ENCODE measurements around the gene ULK4. TPM values are rescaled to one million over a fixed set of nuclear protein-coding genes. Genes with fewer than 3 reads are reported as not detected.
"Not testable (repeated sequence)": the region's sequence is repeated elsewhere in the genome, so short reads cannot be mapped to it uniquely, and the experiment has no call there.

Gene ULK4
- total RNA-seq, 1 donor from 2014 or later, result 3.7 TPM

DNA sequence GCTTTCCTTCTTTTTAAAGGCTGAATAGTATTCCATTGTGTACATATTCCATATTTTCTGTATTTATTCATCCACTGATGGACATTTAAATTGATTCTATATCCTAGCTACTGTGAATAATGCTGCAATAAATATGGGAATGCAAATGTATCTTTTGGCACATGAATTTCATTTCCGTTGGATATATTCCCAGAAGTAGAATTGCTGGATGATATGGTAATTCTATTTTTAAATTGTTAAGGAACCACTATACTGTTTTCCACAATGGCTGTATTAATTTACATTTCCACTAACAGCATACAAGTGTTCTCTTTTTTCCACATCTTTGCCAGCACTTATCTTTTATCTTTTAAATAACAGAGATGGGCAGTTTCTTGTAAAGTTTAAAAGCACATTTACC is 459.9 kb downstream of the ULK4 start:
- no peak for ATAC-seq (ENCODE audit: poor library complexity)
- DNase-seq, result no peak
- intact Hi-C loops (cut with DNase I), result no loop called here

DNA sequence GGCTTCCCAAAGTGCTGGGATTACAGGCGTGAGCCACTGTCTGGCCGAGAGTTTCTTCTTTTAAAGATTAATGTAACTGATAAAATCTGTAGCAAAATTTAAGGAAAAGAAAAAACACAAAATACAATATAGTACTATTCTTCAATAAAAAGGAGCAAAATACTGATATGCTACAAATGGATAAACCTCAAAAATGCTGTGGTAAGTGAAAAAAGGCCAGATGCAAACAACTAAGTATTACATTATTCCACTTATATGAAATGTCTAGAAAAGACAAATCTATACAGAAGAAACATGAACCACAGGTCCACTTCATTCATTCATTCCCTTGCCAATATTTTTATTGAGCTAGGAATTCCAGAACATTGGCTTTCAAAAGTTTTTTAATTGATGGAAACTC is 463.1 kb downstream of the ULK4 start:
- ATAC-seq (ENCODE audit: poor library complexity) (no peak), DNase-seq (no peak)
- intact Hi-C loops (cut with DNase I), result no loop called here

DNA sequence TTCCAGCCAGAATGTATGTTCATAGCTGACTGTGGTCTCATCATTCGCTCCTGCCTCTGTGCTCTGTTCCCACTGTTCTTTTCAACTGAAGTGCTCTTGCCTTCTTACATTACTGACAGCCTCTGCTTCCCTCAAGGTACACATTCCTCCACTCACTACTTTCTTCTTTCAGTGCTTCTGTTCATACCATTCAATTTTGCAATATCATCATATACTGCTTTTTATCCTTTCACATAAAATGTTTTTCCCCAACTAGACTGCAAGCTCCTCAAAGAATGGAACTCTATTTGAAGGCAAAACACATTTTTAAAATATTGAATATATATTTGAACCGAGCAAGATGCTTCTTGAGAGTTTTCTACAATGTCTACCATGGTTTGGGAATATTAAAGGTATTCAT is 471.5 kb downstream of the ULK4 start:
- ATAC-seq (ENCODE audit: poor library complexity), result no peak
- no peak for DNase-seq
- intact Hi-C loops (cut with DNase I), result no loop called here

DNA sequence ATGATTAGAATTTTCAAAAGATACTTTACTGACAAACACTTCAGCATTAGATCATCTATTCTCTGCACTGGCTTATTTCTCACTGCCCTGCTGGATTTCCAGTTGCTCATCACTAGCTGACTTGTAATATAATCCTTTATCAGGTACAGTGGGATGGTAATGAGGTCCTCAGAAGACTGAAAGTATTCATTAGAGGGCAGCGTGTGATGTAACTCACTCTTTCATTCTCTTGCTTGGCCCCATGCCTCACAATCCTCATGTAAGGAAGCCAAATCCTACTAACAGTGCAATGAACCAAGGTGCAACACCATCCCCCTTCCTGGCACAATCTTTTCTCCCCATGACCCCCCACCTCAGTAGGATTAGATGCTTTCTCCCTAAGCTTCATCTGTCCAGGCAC is 472.7 kb downstream of the ULK4 start:
- ATAC-seq (ENCODE audit: poor library complexity), result no peak
- DNase-seq, result no peak
- intact Hi-C loops (cut with DNase I), result no loop called here

DNA sequence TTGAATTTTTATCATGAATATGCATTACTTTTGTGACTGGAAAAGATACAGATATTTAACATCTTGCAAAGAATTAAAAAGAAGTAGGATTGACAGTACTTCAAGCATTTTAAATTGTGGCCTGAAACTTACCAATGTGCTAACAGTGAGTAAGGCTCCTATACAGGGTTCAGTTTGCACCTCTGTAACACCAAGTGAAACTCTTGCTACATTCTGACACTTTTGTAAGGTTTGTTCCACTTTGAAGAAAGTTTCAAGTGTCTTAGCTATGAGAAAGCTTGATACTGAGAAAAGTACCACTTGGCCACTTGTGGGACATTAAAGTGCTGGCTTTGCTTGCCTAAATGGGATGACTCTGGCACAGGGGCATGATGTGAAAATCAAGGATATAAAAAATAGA is 473.4 kb downstream of the ULK4 start:
- no peak for DNase-seq
- ATAC-seq (ENCODE audit: poor library complexity), result no peak
- intact Hi-C loops (cut with DNase I), result no loop called here

DNA sequence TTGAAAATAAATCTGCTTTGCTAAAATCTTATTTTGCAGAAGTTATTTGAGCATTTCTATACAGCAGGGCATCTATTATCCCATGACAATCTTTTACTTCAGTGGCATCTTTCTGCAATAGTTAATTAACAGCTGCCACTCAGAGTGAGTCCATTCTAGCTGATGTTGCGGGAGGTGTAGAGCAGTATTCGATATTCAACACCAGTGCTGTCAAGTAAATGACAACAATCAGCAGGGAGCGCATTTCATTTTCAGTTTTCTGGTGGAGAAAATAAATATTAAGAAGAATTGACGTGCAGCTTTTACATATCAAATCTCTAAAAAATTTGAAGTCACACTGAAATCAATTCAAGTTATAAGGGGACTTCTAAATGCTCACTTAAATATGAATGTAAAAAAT is 476.4 kb downstream of the ULK4 start:
- no peak for ATAC-seq (ENCODE audit: poor library complexity)
- intact Hi-C loops (cut with DNase I), result no loop called here
- no peak for DNase-seq

DNA sequence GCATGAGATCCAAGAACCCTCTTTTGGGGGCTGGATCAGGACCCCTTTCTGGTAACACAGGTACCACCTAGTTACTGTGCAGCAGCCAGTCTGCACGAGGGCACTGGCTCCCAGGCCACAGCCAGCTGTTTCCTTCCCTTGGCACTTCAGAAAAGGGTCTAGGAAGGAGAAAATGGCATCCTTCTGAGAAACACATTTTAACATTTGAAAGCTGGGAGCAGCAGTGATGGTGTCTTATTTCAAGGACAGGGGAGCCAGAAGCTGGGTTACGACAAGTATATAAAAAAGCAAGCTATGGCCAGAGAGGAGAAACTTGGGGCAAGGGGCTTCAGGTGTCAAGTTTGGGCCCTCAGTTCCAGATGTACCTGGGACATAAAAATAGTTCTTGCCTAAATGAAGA is 479.8 kb downstream of the ULK4 start:
- intact Hi-C loops (cut with DNase I), result no loop called here
- DNase-seq (no peak), ATAC-seq (ENCODE audit: poor library complexity) (no peak)

DNA sequence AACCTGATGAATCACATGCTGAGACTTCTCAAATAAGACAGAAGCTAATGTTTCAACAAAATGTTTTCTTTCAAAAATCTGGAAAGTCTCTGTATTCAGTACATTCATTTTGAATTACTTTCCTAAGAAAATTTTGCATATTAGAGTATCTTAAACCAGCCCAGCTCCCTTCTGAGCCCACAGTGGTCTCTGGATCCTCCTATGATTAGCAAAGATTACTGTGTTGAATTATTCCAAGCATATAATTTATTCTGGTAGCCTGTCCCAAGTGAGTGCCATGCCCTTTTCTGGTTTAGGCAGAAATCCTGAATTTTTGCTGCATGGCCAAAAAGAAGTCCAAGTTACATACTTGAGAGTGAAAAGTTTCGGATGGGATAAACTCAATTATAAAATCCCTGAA is 483.6 kb downstream of the ULK4 start:
- DNase-seq (no peak), ATAC-seq (ENCODE audit: poor library complexity) (no peak)
- intact Hi-C loops (cut with DNase I), result no loop called here

DNA sequence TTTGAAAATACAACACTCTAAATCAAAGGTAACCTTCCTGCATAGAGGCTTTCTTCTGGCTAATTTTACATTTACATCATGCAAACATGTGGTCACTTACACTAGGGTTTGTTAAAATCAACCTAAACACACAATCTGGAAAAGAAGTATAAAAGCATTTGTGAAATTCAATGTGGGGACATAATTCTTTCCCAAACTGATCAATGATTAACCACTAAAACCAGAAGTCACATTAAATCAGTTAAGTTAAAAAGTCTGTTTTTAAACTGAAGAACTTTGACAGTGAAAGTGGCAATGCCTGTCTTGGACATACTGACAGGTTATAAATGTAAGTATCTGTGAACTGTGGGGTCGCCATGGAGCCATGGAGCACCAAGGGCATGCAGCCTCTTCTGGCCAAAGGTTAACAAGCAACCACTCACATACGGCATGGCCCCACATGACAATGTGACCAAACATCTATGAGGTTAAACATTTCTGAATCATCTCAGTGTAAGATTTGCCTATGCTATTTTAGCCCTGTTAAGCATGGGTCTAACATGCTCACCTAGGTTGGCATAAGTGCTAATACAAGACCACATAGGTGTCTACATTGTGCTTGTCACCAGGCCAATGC is 484.4 kb downstream of the ULK4 start:
- intact Hi-C loops (cut with DNase I), result no loop called here
- no peak for ATAC-seq (ENCODE audit: poor library complexity)
- DNase-seq, result no peak

DNA sequence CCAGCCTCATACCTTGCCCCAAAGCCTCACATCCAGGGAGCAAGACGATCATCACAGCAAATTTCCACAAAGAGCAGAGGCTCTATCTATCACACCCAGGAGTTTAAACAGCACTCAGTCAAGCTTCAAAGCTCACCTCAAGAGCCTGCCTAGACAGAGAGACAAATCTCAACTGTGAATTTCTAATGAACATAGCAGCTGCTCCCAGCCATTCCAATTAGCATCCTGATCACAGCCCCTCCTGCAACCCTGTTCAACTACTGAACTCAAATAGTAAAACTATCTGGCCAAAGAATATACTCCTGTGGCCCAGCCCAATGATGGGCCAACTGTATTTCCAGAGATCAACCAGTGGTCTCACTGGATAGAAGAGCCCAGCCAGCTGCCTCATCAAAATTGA is 492.8 kb downstream of the ULK4 start:
- DNase-seq (no peak), ATAC-seq (ENCODE audit: poor library complexity) (no peak)
- intact Hi-C loops (cut with DNase I), result no loop called here

DNA sequence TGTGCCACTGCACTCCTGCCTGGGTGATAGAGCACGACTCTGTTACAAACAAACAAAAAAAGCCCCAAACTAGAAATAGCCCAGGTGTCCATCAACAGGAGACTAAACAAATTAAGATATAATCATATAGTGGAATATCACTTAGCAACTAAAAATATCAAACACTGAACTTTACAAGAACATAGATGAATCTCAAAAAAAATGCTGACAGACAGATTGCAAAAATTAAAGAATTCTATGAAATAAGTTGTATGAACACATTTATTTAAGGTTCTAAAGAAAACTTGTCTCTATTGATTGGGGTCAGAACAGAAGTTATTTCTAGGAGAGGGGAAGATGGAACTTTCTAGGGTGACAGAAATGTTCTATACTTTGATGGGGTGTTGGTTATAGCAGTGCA is 494.4 kb downstream of the ULK4 start:
- DNase-seq (no peak), ATAC-seq (ENCODE audit: poor library complexity) (no peak)
- intact Hi-C loops (cut with DNase I), result no loop called here

DNA sequence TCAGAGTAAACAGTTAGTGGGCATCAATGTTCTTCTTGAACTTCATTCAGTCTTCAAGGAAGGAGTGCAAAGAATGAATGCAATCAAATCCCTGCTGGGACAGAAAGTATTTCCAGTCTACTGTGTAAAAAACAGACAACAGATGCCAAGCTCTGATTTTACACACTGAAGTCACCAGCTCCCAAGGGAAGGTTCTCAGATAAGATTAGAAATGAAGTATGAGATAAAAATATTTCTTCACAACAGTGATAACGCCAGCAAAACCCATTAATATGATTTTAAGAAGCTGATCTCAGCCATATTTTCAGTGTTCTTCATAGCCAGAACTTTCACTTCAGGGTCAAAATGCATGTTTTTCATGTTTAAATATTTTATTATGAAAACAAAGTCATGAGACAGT is 497.0 kb downstream of the ULK4 start:
- DNase-seq (no peak), ATAC-seq (ENCODE audit: poor library complexity) (no peak)
- intact Hi-C loops (cut with DNase I), result no loop called here

DNA sequence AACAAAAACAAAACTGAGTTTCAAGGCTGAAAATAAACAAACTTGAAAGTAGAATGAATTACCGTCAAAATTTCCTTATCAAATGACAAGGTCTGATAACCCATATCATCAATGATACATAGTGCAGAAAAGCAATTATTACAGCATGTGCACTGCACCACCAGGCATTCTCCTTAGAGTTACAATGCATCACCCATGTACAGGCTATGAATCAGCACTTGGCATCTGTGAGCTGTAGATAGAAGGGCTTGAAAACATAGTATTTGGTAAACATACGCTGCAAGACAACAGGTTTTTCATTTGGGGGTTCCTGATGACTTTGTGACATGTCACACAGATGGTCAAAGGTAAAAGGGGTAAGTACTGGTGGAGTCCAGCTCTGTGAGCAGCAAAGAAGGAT is 497.5 kb downstream of the ULK4 start:
- no peak for DNase-seq
- ATAC-seq (ENCODE audit: poor library complexity), result no peak

DNA sequence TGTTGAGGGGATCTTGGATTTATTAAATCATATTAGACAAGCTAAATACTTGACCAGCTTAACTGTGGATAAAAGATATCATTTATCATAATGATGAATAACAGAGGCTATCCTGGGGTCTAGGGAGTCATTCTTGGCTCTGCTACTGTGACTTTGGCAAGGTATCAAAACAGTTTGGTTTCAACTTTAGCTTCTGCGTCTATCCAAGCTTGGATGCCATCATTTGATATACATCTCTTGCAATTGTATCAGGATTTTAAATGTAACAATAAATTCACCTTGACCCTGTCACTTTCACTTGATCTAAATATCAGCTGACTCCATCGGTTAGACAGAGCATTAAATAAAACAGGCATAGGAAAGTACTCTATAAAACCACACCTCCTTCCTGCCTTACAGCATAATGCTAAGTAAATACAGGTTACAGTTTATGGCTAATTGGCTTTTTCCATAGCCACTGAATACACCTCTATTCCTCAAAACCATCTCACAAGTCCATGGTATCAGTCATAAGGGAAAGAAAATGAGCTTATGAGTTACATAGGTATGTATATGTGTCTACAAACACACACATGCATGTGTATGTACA is 499.7 kb downstream of the ULK4 start:
- intact Hi-C loops (cut with DNase I), result no loop called here
- DNase-seq (no peak), ATAC-seq (ENCODE audit: poor library complexity) (no peak)

More for the DNA sequence above, 497.5 kb downstream of the ULK4 start:
- intact Hi-C loops (cut with DNase I), result no loop called here

DNA sequence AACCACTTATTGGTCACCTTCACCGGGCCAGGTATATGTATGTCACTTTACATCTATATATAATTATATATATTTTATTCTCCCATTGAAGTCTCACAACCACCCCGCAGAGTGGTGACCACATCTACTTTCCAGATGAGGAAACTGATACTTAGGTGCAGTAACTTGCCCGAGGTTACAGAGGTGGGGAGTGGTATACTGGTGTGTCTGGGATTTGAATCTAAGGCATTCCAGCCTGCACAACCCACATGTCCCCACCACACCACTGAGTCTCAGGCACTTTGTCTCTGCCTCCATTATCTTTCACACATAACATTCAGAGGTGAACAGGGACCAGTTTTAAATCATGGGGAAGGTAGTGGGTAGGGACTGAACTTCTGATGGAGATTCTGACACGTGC is 501.2 kb downstream of the ULK4 start:
- ATAC-seq (ENCODE audit: poor library complexity) (no peak), DNase-seq (no peak)
- intact Hi-C loops (cut with DNase I), result no loop called here

DNA sequence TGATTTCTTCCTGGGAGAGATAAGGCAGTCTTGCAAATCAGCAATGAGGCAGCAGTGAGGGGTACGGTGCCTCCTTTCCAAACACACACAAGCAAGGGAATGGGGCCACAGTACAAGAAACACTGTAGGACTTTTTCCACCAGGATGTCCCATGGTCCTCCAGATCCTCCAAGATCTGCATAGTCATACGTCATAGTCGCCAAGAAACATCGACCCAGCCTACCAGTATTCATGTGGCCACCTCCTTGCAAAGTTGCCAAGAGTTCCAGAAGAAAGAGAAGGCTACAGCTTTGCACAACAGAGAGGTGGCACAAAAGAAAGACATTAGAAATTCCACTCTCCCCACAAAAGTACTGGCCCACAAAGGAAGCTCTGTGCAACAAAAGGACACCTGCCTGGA is 504.7 kb downstream of the ULK4 start:
- ATAC-seq (ENCODE audit: poor library complexity) (no peak), DNase-seq (no peak)
- intact Hi-C loops (cut with DNase I), result no loop called here

DNA sequence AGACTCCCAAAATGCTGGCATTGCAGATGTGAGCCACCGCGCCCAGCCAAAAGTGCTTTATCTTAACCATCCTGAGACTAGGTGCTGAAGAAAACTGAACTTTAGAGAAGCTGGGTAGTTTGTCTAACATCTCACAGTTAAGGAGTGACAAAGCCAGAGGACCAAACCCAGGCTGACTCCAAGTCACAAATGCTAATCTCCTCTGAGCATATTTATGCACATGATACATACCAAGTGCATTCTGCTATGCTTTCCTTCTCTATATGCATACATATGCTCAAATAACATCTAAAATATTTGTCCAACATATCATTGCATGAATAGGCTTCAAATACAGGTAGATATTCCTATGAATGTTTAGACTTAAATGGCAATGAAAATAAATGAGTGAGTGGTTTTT is 505.7 kb downstream of the ULK4 start:
- intact Hi-C loops (cut with DNase I), result no loop called here
- DNase-seq (no peak), ATAC-seq (ENCODE audit: poor library complexity) (no peak)

DNA sequence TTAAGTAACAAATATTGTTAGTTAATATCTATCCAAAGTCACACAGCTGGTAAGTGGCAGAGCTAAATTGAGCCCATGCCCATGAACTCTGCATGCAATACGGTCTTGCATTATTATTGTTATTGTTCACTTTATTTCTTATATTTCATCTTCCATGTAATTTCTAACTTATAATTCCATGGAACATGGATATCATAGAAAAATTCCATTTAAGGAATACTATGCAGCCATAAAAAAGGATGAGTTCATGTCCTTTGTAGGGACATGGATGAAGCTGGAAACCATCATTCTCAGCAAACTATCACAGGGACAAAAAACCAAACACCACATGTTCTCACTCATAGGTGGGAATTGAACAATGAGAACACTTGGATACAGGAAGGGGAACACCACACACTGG is 508.3 kb downstream of the ULK4 start:
- intact Hi-C loops (cut with DNase I); DNase-seq; ATAC-seq (ENCODE audit: poor library complexity): not testable (repeated sequence)

DNA sequence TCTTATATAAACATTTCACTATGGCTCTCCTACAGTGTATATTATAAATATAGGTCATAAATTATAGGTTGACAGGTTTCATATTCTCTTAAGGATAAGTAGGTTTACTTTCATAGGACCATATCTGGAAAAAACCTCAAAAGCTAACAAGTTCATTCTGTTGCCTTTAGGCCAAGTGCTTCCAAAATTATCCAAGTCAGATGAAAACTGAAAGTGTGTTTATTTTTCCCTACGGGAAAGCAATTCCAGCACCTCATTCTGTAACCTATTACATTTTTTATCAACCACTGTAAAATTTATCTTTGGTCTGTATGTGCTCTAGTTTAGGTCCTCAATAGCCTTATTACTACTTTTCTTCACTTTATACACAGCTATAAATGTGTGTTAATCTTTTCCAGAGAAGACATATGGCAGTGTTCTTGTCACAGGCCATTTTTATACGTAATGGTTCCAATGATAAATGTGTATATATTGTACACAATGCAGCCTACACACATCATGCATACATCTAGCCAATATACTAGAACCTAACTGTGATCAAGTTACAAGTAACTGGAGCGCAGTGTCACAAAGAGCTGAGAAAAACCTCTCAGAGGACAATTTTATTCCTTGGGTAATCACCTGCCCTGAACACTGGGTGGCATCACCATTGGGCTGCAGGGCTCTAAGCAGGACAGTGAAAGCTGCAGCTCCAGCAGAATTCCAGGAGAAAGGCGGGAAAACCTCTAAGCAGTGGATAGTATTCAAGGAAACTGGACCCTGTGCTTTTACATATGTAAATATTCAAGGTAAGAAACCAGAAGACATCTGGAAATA is 511.3 kb downstream of the ULK4 start:
- intact Hi-C loops (cut with DNase I), result no loop called here
- DNase-seq (no peak), ATAC-seq (ENCODE audit: poor library complexity) (no peak)

DNA sequence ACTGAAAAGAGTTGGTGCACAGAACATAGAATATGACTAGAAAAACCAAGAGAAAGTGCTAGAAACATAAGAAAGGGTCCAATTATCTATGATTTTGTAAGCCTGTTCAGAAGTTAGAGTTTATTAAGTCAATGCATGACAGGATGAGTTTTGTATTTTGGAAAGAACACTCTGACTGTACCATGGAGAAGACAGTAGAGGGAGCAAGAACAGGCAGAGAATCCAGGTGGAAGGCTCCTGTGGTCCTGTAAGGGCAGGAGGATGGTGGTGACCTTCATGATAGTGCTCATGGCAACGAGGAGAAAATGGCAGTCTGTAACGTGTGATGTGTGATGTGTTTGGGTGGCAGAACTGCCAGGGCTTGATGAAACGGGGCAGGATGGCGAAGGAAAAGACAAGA is 513.5 kb downstream of the ULK4 start:
- intact Hi-C loops (cut with DNase I), result no loop called here
- ATAC-seq (ENCODE audit: poor library complexity) (no peak), DNase-seq (no peak)

Measured in Right ventricle myocardium superior (tissue), 1 donor.